Thyroid gland (tissue), 4 donors: ENCODE results near the gene CFAP410.

Source experiments
- POLR2A ChIP-seq, 2 donors: fragments of 450-650 bp; IDR thresholded peaks; one replicate each; pipeline ENCODE4 v1.6.1; 2017; ENCODE audit warnings: antibody characterized with exemption in 2 of 2, mild to moderate bottlenecking in 2 of 2, moderate library complexity in 1 of 2
- TF ChIP-seq, protein P1 (sequence below), 6 experiments: fragments of 200-600 bp in 3 of 6; fragments of 450-650 bp in 3 of 6; sonication (generic) in 3 of 6; IDR thresholded peaks; one replicate each; pipeline ENCODE4 v1.5.1; 2016 to 2019; ENCODE audit warnings: antibody characterized with exemption in 6 of 6, mild to moderate bottlenecking in 2 of 6, inconsistent platforms in 1 of 6, moderate library complexity in 1 of 6

- TF ChIP-seq, protein P1, sequence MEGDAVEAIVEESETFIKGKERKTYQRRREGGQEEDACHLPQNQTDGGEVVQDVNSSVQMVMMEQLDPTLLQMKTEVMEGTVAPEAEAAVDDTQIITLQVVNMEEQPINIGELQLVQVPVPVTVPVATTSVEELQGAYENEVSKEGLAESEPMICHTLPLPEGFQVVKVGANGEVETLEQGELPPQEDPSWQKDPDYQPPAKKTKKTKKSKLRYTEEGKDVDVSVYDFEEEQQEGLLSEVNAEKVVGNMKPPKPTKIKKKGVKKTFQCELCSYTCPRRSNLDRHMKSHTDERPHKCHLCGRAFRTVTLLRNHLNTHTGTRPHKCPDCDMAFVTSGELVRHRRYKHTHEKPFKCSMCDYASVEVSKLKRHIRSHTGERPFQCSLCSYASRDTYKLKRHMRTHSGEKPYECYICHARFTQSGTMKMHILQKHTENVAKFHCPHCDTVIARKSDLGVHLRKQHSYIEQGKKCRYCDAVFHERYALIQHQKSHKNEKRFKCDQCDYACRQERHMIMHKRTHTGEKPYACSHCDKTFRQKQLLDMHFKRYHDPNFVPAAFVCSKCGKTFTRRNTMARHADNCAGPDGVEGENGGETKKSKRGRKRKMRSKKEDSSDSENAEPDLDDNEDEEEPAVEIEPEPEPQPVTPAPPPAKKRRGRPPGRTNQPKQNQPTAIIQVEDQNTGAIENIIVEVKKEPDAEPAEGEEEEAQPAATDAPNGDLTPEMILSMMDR (IDR thresholded peaks at IDR 0.05) = no peak
- no peak for TF ChIP-seq POLR2A (IDR thresholded peaks at IDR 0.05)
Observed at GRCh38 chr21:44292812-44293195, 46.4 kb downstream of the CFAP410 start.
